Body of pancreas (tissue), 4 donors: ENCODE data around the gene TLL2.

ENCODE experiments used
- POLR2A ChIP-seq, 3 donors: fragments of 450-650 bp; IDR thresholded peaks; one replicate each; pipeline ENCODE4 v1.6.1; 2016; ENCODE audit warnings: antibody characterized with exemption in 3 of 3, mild to moderate bottlenecking in 2 of 3
- TF ChIP-seq, protein P1 (sequence below), 7 experiments: fragments of 450-650 bp in 4 of 7; fragments of 200-600 bp in 3 of 7; sonication (generic) in 3 of 7; IDR thresholded peaks; one replicate each; pipeline ENCODE4 v1.5.1; 2016 to 2019; ENCODE audit warnings: antibody characterized with exemption in 7 of 7

GRCh38 chr10:96536129-96536528 lies 22.4 kb upstream of the TLL2 start:
- TF ChIP-seq, protein P1, sequence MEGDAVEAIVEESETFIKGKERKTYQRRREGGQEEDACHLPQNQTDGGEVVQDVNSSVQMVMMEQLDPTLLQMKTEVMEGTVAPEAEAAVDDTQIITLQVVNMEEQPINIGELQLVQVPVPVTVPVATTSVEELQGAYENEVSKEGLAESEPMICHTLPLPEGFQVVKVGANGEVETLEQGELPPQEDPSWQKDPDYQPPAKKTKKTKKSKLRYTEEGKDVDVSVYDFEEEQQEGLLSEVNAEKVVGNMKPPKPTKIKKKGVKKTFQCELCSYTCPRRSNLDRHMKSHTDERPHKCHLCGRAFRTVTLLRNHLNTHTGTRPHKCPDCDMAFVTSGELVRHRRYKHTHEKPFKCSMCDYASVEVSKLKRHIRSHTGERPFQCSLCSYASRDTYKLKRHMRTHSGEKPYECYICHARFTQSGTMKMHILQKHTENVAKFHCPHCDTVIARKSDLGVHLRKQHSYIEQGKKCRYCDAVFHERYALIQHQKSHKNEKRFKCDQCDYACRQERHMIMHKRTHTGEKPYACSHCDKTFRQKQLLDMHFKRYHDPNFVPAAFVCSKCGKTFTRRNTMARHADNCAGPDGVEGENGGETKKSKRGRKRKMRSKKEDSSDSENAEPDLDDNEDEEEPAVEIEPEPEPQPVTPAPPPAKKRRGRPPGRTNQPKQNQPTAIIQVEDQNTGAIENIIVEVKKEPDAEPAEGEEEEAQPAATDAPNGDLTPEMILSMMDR (IDR thresholded peaks at IDR 0.05), result no peak
- TF ChIP-seq POLR2A (IDR thresholded peaks at IDR 0.05), result no peak
